Activated naive CD4-positive, alpha-beta T cell treated with Interleukin-2 at 50 U/mL for 16 hours (primary cell): ENCODE data around the gene RETSAT.
"Not testable (repeated sequence)": the region's sequence is repeated elsewhere in the genome, so short reads cannot be mapped to it uniquely, and the experiment has no call there.

ENCODE experiments used
- DNase-seq: peaks from one replicate; pipeline ENCODE4 v3.0.0-alpha.2; 2020

Gene RETSAT

DNA sequence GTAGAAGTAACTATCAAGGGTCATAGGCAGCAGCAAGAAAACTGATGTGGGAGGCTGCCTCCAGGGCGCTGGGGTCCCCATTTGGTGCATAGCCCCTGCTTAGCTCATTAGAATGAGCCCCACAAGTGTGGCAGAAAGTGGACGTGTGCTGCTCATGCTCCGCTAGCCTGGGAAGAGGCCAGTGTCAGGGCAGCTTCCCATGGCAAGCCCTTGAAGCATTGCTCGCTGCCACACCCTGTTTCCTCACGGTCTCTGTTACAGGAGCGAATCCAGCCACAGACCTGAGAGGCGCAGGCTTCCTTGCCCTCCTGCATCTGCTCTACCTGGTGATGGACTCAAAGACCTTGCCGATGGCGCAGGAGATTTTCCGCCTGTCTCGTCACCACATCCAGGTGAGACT, 22.8 kb upstream of the RETSAT start:
- DNase-seq = no peak

DNA sequence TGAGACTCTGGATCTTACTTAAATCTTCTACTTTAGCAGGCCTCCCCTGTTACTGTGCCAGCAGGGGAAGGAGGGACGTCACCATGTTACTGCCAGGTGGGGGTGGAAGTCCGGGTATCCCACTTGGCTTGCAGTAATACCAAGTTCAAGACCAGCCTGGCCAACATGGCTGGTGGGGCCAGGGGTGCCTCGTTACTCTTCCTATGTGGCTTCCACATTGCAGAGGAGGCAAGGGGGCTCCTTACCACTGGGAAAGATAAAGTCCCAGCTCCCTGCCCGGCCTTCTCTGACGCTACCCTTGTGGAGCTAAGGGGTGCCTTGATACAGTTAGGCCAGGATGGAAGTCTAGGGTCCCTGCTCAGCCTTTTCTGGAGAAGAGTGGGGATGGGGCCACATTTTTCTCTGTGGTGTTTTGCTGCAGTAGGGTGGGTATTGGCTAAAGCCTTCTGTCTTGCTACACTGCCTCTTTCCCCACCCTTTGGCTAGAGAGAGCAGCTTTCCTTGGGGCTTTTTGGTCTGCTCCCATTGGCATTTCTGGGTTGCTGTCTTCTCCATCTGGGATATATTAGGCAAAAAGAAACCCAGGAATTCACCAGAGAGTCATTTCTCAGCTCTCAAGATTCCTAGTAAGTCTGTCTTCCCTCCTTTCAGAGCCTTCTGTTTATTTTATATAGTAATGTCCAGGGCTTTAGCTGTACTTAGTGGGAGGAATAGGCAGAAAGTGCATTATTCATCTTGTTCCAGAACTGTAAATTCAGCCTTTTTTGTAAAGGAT, 22.1 kb upstream of the RETSAT start:
- no peak for DNase-seq

DNA sequence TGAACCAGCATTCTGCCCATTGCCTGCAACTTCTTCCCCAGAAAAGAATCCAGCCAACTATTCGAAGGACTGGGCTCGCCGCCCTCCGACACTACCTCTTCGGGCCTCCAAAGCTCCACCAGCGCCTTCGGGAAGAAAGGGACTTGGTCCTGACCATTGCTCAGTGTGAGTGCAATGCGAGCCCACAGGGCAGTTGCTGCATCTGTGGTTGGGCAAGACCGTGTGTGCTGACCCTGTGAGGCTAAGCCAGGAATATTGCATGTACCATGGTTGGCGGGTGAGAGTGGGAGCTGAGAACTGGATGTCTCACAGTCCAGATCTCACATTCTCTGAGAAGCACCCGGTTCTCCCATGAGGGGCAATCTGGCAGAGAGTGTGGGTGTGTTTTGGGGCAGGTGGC, 16.7 kb upstream of the RETSAT start:
- DNase-seq = no peak

DNA sequence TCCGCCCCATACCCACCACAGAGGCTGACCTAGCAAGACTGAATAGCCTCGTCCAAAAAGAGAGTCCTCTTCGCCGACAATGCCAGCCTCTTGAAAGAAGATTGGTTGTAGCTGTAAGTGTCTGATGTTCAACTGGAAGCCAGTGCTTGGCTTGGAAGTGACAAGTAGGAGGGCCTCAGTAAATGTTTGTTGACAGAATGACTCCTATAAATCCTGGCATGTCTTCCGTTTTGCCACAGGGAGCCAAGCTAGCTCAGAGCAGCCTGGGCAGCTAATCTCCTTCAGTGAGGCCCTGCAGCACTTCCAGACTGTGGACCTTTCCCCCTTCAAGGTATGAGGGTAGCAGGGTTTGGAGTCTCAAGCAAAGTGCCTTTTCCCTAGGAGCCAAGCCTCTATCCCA, 15.2 kb upstream of the RETSAT start:
- DNase-seq = no peak

- no peak for DNase-seq
Measured at GRCh38 chr2:85368921-85369320, 14.6 kb upstream of the RETSAT start.

GRCh38 chr2:85367180-85367579, 12.9 kb upstream of the RETSAT start:
- DNase-seq = no peak

DNA sequence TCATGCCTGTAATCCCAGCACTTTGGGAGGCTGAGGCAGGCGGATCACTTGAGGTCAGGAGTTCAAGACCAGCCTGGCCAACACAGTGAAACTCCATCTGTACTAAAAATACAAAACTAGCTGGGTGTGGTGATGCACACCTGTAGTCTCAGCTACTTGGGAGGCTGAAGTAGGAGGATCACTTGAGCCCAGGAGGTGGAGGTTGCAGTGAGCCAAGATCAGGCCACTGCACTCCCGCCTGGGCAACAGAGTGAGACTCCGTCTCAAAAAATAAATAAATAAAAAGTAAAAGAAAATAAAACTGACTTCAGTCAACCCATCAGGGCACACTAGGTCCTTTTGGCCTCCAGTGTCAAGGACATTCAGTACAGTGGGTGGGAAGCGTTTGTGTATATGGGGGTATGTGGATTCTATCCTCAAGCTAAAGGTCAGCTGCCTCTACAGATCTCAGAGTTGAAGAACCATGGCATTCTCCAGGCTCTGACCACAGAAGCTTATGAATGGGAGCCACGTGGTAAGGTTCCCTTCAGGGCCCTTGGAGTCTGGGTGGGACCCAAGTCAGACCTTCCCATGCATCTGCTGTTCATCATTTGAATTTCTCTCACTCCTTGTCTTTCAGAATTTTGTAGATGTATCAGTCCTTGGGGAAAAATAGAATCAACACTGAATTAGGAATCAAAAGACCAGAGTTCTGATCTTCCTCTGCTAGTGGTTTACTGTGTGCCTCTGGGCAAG, 8.5 kb upstream of the RETSAT start:
- DNase-seq = not testable (repeated sequence)

DNA sequence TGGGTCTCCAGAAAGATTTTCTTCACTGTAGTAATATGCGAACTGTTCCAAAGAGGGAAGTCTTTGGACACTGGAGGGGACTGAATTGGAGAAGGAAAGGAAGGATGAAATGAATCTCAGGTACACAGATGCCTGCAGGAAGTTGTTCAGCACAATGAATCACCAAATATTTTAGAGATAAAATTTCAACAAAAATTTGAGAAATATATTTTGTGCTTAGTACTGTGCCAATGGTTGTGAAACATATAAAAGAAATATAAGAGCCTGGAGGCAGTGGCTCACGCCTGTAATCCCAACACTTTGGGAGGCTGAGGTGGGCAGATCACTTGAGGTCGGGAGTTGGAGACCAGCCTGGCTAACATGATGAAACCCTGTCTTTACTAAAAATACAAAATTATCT, 3.4 kb upstream of the RETSAT start:
- no peak for DNase-seq

DNA sequence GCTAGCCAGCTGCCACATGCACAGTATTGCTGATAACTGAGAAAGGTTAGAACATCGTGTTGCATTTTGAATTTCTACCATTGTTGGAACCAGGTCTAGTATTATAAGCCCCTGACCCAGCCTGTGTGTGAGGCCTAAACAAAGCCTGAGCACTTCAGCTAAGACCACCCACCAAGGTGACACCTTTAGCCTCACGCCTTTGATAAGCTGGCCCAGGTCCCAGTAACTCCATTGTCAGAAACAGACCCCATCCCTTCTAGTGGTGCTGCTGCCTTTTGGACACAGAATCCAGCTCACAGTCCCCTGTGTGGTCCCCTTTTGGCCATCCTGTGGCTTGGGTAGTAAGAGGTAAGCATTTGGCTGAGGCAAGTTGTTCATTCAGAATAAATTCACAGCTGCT, 1.9 kb upstream of the RETSAT start:
- DNase-seq = no peak

DNA sequence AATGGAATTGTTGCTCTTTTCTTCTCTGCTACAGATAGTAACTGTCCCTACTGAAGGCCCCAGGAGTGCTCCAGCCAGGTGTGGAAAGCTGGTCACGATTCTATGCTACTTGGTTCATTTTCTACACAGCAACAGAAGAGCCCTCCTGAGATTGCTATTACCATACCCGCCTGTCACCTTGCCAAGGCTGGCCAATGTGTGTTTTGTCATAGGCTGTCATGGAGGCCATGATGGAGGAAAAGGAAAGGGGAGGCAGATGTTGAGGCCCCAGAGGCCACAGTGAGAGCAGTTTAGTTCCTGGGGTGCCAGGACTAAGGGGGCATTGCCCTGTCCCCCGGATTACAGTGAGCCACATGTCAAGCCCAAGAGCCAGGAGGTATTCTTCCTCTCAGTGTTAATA, 1.2 kb upstream of the RETSAT start:
- DNase-seq = no peak

DNA sequence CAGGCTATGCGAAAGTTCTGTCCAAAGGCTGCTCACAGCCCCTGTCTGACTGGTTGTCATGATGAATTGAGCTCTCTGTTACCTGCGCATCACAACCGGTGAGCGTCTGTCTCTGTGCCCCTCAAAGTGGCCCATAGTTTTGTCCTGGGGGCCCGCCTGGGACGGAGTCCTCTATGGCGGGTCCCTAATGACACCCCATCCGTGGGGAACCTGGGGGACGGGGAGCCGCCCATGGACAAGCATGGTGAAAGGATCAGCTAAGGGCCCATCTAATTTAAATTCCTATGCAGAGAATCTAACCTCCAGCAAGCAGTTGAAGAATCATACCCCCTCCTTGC, 714 bp upstream of the RETSAT start:
- DNase-seq = no peak

- peak; percentile 13 for DNase-seq
Measured at GRCh38 chr2:85353876-85354285, 447 bp downstream of the RETSAT start.

DNA sequence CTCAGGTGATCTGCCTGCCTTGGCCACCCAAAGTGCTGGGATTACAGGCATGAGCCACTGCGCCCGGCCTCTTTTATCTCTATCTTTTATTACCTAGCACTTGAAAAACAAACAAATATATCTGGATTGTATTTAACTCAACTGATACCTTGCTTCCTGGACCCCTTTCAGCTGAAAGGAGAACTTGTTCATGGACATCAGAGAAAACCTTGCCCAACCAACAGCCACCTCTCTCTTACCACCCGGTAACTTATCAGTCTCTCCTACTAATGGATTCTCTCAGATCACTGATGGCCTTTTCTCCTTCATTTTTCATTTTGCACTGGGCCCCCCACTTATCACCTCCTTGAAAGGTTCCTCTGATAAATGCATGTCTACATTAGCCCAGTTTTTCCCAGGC, 6.7 kb downstream of the RETSAT start:
- DNase-seq = no peak

DNA sequence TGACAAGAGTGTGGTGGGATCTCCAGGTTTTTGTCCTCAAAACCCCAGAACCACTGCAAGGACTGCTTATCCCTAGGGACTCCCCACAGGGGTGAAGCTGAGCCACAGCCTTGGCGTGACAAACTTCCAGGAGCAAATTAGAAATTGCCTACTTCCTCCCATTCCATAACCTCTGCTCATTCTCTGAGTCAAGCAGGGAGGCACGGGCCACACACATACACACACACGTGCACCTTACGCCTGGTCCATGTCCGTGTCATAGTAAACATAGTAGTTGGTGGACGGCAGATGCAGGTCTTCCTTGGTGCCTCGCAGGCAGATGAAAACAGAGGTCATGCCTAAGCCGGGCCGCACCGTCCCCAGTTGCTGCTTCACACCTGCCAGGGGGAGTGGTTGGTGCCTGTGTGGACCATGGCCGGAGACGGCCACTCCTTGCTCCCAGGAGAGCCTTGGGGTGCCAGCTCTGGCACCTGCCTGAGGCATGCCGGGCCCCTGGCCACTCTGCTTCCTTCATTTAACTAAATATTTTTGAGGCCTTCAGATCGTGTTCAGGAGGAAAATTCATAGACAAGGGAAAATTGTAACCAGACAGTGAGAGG, 9.9 kb downstream of the RETSAT start:
- DNase-seq = no peak

DNA sequence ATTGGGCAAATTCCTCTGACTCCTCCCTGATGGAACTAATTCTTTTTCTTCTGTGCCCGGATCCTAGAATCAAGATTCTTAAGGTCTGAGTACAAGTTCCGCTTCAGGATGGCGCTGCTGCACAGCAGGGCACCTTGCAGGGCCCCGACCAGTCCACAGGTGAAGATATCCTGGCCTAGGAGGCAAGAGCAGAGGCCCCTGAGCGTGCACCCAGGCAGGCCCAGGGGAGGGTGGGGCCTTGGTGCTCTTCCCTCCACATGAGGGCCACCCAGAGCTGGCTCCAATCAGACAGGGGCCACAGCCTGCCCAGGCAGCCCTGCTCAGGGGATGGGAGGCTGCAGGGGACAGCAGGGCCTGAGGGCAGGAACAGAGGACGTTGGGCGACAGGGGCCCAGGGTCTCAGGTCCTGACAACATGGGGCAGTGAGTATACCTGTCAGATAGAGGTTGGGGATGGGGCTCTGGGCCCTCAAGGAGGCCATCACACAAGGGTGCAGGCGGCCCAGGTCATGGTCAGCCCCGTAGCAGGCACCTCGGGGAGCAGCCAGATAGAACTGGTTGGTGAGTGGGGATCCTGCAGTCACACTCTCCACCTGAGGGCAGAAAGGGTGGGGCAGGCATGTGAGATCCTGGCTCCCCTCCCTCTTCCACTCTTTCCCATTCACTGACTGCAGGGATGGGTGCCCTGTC, 11.0 kb downstream of the RETSAT start:
- DNase-seq = not testable (repeated sequence)

DNA sequence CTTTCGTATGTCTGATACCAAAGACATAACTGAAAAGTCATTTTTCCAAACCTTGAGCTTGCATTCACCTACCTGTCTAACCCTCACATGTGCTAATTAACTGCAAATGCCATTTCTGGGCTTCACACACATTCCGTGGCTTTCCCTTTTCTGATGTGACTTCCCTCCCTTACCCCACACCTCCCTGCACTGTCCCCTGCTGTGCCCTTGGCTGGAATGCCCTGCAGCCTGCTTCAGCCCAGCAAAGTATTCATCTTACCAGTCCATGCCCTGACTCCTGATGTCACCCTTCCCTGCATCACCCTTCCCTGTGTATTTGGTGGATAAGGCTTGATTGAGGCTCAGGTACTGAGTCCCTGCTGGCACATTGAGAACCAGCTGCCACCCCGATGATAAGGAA, 12.2 kb downstream of the RETSAT start:
- no peak for DNase-seq

DNA sequence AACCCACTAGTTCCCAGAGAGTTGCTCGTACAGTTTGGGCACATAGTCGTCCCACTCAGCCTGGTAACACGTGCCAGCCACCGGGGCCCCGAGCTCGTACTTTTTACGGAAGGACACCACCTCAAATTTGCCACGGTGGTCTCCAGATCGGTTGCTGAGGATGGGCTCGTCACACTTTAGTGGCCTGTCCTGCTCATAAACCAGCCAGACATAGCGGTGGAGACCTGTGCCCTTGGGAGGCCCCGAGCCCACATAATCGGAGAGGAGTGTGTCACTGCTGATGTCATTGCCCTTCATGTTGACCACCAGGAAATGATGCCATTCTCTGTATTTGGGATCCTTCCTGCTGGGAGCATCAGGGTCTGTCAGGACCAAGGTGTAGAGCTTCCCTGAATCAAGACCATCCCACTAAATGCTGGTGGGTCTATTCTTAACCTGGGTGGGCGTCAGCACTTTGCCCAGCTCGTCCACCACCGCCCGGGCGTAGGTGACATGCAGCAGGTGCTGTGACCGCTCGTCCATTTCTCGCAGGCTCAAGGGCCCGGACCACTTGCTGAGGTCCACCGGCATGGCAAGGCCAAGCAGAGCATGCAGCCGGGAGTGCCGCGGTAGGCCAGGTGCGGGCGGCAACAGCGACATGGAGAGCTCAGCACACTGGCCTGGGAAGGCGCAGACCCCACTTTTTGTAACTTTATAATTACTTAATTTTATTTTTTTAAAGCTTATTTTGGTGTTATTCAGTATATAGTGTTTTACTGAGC, 12.9 kb downstream of the RETSAT start:
- no peak for DNase-seq

- DNase-seq = no peak
Measured at GRCh38 chr2:85340034-85340892, 14.1 kb downstream of the RETSAT start.

- DNase-seq = no peak
Measured at GRCh38 chr2:85334928-85335327, 19.4 kb downstream of the RETSAT start.

- not testable (repeated sequence) for DNase-seq
Measured at GRCh38 chr2:85333877-85334276, 20.5 kb downstream of the RETSAT start.

DNA sequence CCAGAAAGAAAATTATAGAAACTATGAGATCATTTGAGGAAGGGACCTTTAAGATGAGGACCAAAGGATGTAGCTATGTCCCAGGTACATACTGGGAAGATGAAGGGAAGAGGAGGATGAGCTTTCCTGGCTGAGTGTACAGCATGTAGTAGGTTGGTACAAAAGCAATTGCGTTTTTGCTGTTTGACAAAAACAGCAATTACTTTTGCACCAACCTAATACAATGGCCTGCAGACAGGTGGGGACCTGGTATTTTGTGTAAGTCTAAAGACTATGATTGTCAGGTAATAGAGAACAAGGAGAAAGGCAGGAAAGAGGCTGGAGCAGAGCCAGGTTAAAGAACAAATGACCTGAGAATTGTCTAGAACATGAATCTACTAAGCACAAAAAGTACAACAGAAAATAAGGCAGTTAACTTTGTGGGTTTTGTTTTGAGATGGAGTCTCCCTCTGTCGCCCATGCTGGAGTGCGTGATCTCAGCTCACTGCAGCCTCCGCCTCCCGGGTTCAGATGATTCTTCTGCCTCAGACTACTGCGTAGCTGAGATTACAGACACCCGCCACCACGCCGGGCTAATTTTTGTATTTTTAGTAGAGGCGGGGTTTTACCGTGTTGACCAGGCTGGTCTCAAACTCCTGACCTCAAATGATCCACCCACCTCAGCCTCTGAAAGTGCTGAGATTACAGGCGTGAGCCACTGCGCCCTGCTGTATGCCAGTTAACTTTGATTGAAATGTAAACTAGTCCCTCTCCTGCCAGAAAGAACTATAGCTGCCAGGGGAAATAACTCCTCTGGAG, 23.3 kb downstream of the RETSAT start:
- DNase-seq = peak; percentile 21
